Esophagus squamous epithelium (tissue), 4 donors: ENCODE results near the gene AKR1D1.

Source experiments
- POLR2A ChIP-seq, 4 donors: fragments of 450-650 bp; IDR thresholded peaks; one replicate each; pipeline ENCODE4 v1.6.1; 2017; ENCODE audit warnings: antibody characterized with exemption in 4 of 4, mild to moderate bottlenecking in 4 of 4, moderate library complexity in 3 of 4
- TF ChIP-seq, protein P1 (sequence below), 6 experiments: fragments of 450-650 bp in 4 of 6; fragments of 200-600 bp in 2 of 6; sonication (generic) in 2 of 6; IDR thresholded peaks; one replicate each; pipeline ENCODE4 v1.5.1; 2016 to 2019; ENCODE audit warnings: antibody characterized with exemption in 6 of 6, mild to moderate bottlenecking in 4 of 6, moderate library complexity in 4 of 6

DNA sequence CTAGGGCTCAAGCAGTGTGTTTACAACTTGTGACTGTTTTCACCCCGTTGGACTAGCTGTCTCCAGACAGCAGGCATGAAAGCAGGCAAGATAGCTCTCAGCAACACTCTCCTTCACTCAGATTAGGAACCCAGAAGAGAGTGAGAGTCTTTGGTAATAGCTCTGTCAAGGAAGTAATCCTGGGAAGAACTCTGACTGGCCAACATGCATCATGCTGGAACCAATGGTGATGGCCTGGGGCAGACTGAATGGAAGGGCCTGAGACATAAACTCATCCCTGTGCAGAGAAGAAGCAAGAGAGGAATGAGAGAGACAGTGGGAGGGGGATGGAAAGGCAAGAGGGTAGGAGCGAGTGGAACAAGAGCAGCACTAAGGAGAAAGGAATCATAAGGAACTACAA is 48.9 kb downstream of the AKR1D1 start:
- TF ChIP-seq, protein P1, sequence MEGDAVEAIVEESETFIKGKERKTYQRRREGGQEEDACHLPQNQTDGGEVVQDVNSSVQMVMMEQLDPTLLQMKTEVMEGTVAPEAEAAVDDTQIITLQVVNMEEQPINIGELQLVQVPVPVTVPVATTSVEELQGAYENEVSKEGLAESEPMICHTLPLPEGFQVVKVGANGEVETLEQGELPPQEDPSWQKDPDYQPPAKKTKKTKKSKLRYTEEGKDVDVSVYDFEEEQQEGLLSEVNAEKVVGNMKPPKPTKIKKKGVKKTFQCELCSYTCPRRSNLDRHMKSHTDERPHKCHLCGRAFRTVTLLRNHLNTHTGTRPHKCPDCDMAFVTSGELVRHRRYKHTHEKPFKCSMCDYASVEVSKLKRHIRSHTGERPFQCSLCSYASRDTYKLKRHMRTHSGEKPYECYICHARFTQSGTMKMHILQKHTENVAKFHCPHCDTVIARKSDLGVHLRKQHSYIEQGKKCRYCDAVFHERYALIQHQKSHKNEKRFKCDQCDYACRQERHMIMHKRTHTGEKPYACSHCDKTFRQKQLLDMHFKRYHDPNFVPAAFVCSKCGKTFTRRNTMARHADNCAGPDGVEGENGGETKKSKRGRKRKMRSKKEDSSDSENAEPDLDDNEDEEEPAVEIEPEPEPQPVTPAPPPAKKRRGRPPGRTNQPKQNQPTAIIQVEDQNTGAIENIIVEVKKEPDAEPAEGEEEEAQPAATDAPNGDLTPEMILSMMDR (IDR thresholded peaks at IDR 0.05): no peak
- TF ChIP-seq POLR2A (IDR thresholded peaks at IDR 0.05): no peak
